ENCODE results near the gene CCL13. TPM values are rescaled to one million over a fixed set of nuclear protein-coding genes. Genes with fewer than 3 reads are reported as not detected.

The CCL13 gene
- polyA plus RNA-seq, 1 of the 3 experiments (the other 2 are of a cell fraction): not detected

DNA sequence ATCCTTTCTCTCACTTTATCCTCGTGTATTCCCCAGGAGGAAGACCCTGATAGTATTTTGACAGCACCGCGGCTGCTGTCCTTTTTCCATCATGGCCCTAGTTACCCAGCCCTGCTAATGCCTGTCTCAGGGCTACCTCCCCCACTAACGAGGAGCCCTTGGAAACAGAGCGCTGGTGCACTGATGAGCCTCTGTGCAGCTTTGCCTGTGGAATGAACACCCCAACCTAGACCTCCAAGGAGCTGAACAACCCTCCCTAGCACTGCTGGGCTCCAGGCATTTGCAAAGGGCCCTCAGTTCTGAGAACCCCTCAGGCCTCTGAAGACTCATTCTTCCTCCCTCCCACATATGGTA lies 30.0 kb downstream of the CCL13 start:
- no peak overlapping the region for H2AFZ ChIP-seq (ENCODE audit: low read depth)
- no peaks in the 10 kb centered on the region for H3K9me2 ChIP-seq
- no peak for DNase-seq
- H3K4me3 ChIP-seq (ENCODE audit: low read depth in 2 of 2, low read length in 1 of 2): no peak overlapping the region
- TF ChIP-seq EZH2phosphoT487 (IDR thresholded peaks at IDR 0.05; ENCODE audit: borderline replicate concordance, low read depth): no peak
- no peak for TF ChIP-seq CHD2 (IDR thresholded peaks at IDR 0.05; ENCODE audit: low read length, partially characterized antibody)
- TF ChIP-seq, protein P1, sequence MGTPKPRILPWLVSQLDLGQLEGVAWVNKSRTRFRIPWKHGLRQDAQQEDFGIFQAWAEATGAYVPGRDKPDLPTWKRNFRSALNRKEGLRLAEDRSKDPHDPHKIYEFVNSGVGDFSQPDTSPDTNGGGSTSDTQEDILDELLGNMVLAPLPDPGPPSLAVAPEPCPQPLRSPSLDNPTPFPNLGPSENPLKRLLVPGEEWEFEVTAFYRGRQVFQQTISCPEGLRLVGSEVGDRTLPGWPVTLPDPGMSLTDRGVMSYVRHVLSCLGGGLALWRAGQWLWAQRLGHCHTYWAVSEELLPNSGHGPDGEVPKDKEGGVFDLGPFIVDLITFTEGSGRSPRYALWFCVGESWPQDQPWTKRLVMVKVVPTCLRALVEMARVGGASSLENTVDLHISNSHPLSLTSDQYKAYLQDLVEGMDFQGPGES (IDR thresholded peaks at IDR 0.05; ENCODE audit: low read depth, low read length): no peak
- no peak for TF ChIP-seq ELF1 (IDR thresholded peaks at IDR 0.05)
- no peak for TF ChIP-seq RFX5 (IDR thresholded peaks at IDR 0.05; ENCODE audit: low read length)
- TF ChIP-seq, protein P2, sequence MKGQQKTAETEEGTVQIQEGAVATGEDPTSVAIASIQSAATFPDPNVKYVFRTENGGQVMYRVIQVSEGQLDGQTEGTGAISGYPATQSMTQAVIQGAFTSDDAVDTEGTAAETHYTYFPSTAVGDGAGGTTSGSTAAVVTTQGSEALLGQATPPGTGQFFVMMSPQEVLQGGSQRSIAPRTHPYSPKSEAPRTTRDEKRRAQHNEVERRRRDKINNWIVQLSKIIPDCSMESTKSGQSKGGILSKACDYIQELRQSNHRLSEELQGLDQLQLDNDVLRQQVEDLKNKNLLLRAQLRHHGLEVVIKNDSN (IDR thresholded peaks at IDR 0.05; ENCODE audit: borderline replicate concordance, low read depth): no peak
- TF ChIP-seq, protein P3, sequence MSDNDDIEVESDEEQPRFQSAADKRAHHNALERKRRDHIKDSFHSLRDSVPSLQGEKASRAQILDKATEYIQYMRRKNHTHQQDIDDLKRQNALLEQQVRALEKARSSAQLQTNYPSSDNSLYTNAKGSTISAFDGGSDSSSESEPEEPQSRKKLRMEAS (IDR thresholded peaks at IDR 0.05; ENCODE audit: low read depth): no peak
- no peak for TF ChIP-seq SMC3 (IDR thresholded peaks at IDR 0.05; ENCODE audit: low read depth, low read length)
- no peak for TF ChIP-seq NFIC (IDR thresholded peaks at IDR 0.05; ENCODE audit: borderline replicate concordance)
- no peak for TF ChIP-seq NRF1 (IDR thresholded peaks at IDR 0.05; ENCODE audit: low read depth, low read length)
- TF ChIP-seq TAF1 (IDR thresholded peaks at IDR 0.05; ENCODE audit: borderline replicate concordance, low read depth, low read length): no peak
- no peak for TF ChIP-seq GABPA (IDR thresholded peaks at IDR 0.05; ENCODE audit: low read depth)
- no peak for TF ChIP-seq SIN3A (IDR thresholded peaks at IDR 0.05; ENCODE audit: borderline replicate concordance, low read depth, low read length)
- TF ChIP-seq, protein P4, sequence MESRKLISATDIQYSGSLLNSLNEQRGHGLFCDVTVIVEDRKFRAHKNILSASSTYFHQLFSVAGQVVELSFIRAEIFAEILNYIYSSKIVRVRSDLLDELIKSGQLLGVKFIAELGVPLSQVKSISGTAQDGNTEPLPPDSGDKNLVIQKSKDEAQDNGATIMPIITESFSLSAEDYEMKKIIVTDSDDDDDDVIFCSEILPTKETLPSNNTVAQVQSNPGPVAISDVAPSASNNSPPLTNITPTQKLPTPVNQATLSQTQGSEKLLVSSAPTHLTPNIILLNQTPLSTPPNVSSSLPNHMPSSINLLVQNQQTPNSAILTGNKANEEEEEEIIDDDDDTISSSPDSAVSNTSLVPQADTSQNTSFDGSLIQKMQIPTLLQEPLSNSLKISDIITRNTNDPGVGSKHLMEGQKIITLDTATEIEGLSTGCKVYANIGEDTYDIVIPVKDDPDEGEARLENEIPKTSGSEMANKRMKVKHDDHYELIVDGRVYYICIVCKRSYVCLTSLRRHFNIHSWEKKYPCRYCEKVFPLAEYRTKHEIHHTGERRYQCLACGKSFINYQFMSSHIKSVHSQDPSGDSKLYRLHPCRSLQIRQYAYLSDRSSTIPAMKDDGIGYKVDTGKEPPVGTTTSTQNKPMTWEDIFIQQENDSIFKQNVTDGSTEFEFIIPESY (IDR thresholded peaks at IDR 0.05; ENCODE audit: borderline replicate concordance, low read depth): no peak
- TF ChIP-seq, protein P5, sequence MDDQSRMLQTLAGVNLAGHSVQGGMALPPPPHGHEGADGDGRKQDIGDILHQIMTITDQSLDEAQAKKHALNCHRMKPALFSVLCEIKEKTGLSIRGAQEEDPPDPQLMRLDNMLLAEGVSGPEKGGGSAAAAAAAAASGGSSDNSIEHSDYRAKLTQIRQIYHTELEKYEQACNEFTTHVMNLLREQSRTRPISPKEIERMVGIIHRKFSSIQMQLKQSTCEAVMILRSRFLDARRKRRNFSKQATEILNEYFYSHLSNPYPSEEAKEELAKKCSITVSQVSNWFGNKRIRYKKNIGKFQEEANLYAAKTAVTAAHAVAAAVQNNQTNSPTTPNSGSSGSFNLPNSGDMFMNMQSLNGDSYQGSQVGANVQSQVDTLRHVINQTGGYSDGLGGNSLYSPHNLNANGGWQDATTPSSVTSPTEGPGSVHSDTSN (IDR thresholded peaks at IDR 0.05): no peak
- TF ChIP-seq GATA2 (CRISPR knock-in tag; IDR thresholded peaks at IDR 0.05): no peak
- TF ChIP-seq, protein P6, sequence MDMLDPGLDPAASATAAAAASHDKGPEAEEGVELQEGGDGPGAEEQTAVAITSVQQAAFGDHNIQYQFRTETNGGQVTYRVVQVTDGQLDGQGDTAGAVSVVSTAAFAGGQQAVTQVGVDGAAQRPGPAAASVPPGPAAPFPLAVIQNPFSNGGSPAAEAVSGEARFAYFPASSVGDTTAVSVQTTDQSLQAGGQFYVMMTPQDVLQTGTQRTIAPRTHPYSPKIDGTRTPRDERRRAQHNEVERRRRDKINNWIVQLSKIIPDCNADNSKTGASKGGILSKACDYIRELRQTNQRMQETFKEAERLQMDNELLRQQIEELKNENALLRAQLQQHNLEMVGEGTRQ (IDR thresholded peaks at IDR 0.05; ENCODE audit: borderline replicate concordance, low read depth, low read length): no peak
- no peak for TF ChIP-seq RAD21 (IDR thresholded peaks at IDR 0.05; ENCODE audit: low read length)
- TF ChIP-seq FOXJ3 (CRISPR knock-in tag; IDR thresholded peaks at IDR 0.05): no peak
- H3K9me3 ChIP-seq: no peaks in the 10 kb centered on the region
- CTCF ChIA-PET: interaction anchor here (6.9 kb wide), 1 partner anchor 25 kb away, joined by 38 read pairs; no protein-coding TSS in a partner anchor
- no peak overlapping the region for H3K4me2 ChIP-seq
- no peaks in the 10 kb centered on the region for H3K27me3 ChIP-seq (ENCODE audit: insufficient read depth)
- H3K4me1 ChIP-seq (ENCODE audit: control insufficient read depth in 1 of 2, insufficient read depth in 2 of 2, low read depth in 1 of 2, low read length in 1 of 2): peaks cover 0 to 3% of the 10 kb centered on the region in 2 experiments; a peak in 1 of 4 replicates
- no peak overlapping the region for H3K27ac ChIP-seq (ENCODE audit: low read depth in 2 of 2, low read length in 1 of 2)
- POLR2A ChIA-PET: no interaction called here
- H3K9ac ChIP-seq: no peak overlapping the region
- no peaks in the 10 kb centered on the region for H3F3A ChIP-seq (replicated peaks; ENCODE audit: insufficient read depth)
- no peaks in the 10 kb centered on the region for H3K79me2 ChIP-seq (ENCODE audit: insufficient read depth)
- WGBS (ENCODE audit: low lambda C conversion rate): 48% methylated on average over 5 of the region's 5 CpGs
- no peaks in the 10 kb centered on the region for H3K36me3 ChIP-seq (replicated peaks in 1 of 2; ENCODE audit: control insufficient read depth in 1 of 2, insufficient read depth in 2 of 2, low read length in 1 of 2)
- H4K20me1 ChIP-seq (ENCODE audit: insufficient read depth): no peaks in the 10 kb centered on the region
